Measurements from ENCODE around the gene SLC13A4. TPM values are rescaled to one million over a fixed set of nuclear protein-coding genes. Genes with fewer than 3 reads are reported as not detected.
A peak's percentile ranks its signal among the peaks of the same experiment; 100 is the strongest.
"Not testable (repeated sequence)": the region's sequence is repeated elsewhere in the genome, so short reads cannot be mapped to it uniquely, and the experiment has no call there.

SLC13A4 gene
- total and polyA plus RNA-seq, 8 donors, result 0.31 to 1.7 (median 1.6) TPM; not detected in 5

GRCh38 chr7:135672560-135673359, 55.2 kb downstream of the SLC13A4 start:
- intact Hi-C loops (cut with DNase I; ENCODE audit: low total_unique reads), result no loop called here
- peak overlapping the region in 1 of 5 donors; percentile 35 for H3K27ac ChIP-seq
- no peaks in the 10 kb centered on the region for H3K9me3 ChIP-seq
- peak in 1 of 2 donors; percentile 77 for DNase-seq
- no peak overlapping the region for H3K4me3 ChIP-seq
- H3K4me1 ChIP-seq, result peaks cover 0 to 40% (median 18%) of the 10 kb centered on the region in 4 donors
- TF ChIP-seq CTCF (IDR thresholded peaks at IDR 0.05) (peak in 5 of 7 experiments; percentile 59 to 79 (median 65)), EP300 (IDR thresholded peaks at IDR 0.05) (no peak)
- H3K36me3 ChIP-seq, result peaks cover 0 to 31% (median 21%) of the 10 kb centered on the region in 4 donors
- WGBS, 5 donors, result 31 to 70% (median 58%) methylated on average over 3 of the region's 3 CpGs
- no peaks in the 10 kb centered on the region for H3K27me3 ChIP-seq

GRCh38 chr7:135670179-135670578, 57.8 kb downstream of the SLC13A4 start:
- Histone ChIP-seq H3K4me3 (no peak overlapping the region), H3K4me1 (peaks cover 0 to 53% (median 26%) of the 10 kb centered on the region in 4 donors), H3K36me3 (peaks cover 0 to 13% (median 9%) of the 10 kb centered on the region in 4 donors), H3K9me3 (no peaks in the 10 kb centered on the region), H3K27me3 (no peaks in the 10 kb centered on the region), H3K27ac (no peak overlapping the region)
- DNase-seq, result no peak
- intact Hi-C loops (cut with DNase I; ENCODE audit: low total_unique reads), result no loop called here
- WGBS, 5 donors, result 39 to 57% (median 51%) methylated on average over 1 of the region's 1 CpG
- no peak for TF ChIP-seq POLR2A (IDR thresholded peaks at IDR 0.05)
- TF ChIP-seq POLR2AphosphoS5 (IDR thresholded peaks at IDR 0.05), result no peak
- no peak for TF ChIP-seq EP300 (IDR thresholded peaks at IDR 0.05)
- TF ChIP-seq CTCF (IDR thresholded peaks at IDR 0.05), result no peak

GRCh38 chr7:135669774-135670173, 58.2 kb downstream of the SLC13A4 start:
- Histone ChIP-seq H3K27ac (no peak overlapping the region), H3K36me3 (peaks cover 0 to 11% (median 9%) of the 10 kb centered on the region in 4 donors), H3K9me3 (no peaks in the 10 kb centered on the region), H3K4me3 (no peak overlapping the region), H3K4me1 (peaks cover 0 to 57% (median 28%) of the 10 kb centered on the region in 4 donors), H3K27me3 (no peaks in the 10 kb centered on the region)
- WGBS, 5 donors, result 79 to 93% (median 86%) methylated on average over 1 of the region's 1 CpG
- no peak for DNase-seq
- intact Hi-C loops (cut with DNase I; ENCODE audit: low total_unique reads), result loop anchor here (10.0 kb wide), 1 partner anchor 315 kb away; no protein-coding TSS in a partner anchor
- no peak for TF ChIP-seq POLR2A (IDR thresholded peaks at IDR 0.05)
- no peak for TF ChIP-seq POLR2AphosphoS5 (IDR thresholded peaks at IDR 0.05)
- TF ChIP-seq EP300 (IDR thresholded peaks at IDR 0.05), result no peak
- no peak for TF ChIP-seq CTCF (IDR thresholded peaks at IDR 0.05)

- not testable (repeated sequence) for H3K27ac ChIP-seq, H3K4me3 ChIP-seq, DNase-seq, H3K36me3 ChIP-seq, H3K9me3 ChIP-seq, H3K27me3 ChIP-seq
- H3K4me1 ChIP-seq, result peaks cover 1 to 64% (median 35%) of the 10 kb centered on the region in 4 donors
- intact Hi-C loops (cut with DNase I; ENCODE audit: low total_unique reads), result loop anchor here (10.0 kb wide), 1 partner anchor 316 kb away; no protein-coding TSS in a partner anchor
- 59 to 78% (median 68%) methylated on average over 6 of the region's 6 CpGs for WGBS, 5 donors
Observed at GRCh38 chr7:135668852-135669395, 59.1 kb downstream of the SLC13A4 start.

GRCh38 chr7:135667626-135668025, 60.4 kb downstream of the SLC13A4 start:
- WGBS, 5 donors, result 90 to 100% (median 95%) methylated on average over 1 of the region's 1 CpG
- H3K27me3 ChIP-seq, result not testable (repeated sequence)
- intact Hi-C loops (cut with DNase I; ENCODE audit: low total_unique reads), result loop anchor here (10.0 kb wide), 1 partner anchor 317 kb away; no protein-coding TSS in a partner anchor

More at GRCh38 chr7:135667626-135668025, 60.4 kb downstream of the SLC13A4 start:
- H3K4me3 ChIP-seq, H3K9me3 ChIP-seq, H3K36me3 ChIP-seq, DNase-seq, H3K27ac ChIP-seq: not testable (repeated sequence)
- peaks cover 10 to 65% (median 38%) of the 10 kb centered on the region in 4 donors for H3K4me1 ChIP-seq
